HG02938 (cell line): ENCODE results near the gene SCFD2.

ENCODE experiments used
- ATAC-seq: cut with Tn5 transposase; IDR thresholded peaks from one replicate; pipeline ENCODE4 v1.9.1; 2021; ENCODE audit warnings: mild to moderate bottlenecking, moderate library complexity; ENCODE audit not compliant: unreplicated experiment

SCFD2 gene

DNA sequence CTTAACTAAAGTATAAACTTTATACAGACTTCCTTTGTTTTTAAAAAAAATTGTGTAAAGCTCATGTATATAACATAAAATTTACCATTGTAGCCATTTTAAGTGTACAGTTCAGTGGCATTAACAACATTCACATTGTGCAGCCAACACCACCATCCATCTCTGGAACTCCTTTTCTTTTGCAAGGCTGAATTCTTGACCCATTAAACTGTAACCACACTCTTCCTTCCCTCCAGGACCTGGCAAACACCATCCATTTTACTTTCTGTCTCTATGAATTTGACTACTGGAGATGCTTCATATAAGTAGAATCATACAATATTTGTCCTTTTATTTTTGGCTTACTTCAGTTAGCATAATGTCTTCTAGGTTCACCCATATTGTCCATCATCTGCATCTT, 399.1 kb downstream of the SCFD2 start:
- no peak for ATAC-seq

DNA sequence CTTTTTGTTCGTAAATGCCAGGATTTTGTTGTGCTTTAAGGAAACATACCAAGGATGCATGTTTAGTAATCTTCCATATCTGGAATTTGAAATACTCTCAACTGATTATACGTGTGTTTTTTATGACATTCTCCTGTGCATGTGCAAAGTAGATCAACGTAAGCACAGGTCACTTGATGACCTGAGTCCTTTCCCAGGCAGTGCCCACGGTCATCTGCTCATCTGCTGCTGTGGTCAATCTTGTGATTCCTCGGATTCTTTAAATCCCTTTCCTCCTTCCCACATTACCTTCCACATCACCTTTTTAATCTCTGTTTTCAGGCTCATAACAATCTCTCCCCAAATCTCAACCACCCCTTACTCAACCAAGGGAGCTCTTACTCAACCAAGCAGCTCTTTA, 399.7 kb downstream of the SCFD2 start:
- no peak for ATAC-seq

DNA sequence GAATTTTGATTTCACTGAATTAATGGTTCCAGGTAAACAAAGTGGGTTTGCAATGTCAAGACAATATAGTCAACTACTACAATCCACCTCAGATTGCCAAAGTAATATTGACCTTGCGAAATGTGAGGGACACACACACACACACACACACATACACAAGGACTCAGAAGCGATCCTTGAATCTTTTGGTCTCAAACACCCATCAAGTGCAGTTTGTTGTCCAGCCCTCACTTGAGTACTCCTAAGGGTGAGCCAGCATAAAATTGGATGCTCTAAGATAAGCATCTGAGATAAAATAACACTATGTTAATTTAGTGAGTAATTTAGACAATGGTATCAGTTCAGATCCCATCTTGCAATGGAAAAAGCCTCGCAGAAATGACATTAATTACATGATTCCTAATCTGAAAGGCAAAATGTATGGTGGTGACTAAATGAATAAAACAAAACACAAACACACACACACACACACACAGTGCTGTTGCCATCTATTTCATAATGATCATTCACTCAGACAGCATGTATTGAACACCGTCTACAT, 401.2 kb downstream of the SCFD2 start:
- ATAC-seq: no peak

DNA sequence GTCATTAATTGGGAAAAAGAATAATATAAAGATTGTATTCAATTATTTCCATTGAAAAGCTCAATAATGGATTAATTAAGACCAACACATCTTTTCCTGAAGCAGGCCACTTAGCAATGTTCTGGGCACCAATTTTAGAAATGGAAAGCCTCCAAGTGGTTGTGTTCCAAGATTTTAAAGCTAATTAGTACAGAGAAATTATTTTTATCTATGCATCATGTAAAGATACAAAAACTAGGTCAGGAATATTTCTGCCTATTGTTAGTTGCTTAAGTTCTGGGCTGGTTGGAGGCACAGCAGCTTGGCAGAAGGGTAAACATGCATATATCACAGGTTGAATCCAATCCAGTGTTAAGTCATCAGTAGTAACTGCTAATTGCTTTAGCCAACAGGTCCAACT, 401.9 kb downstream of the SCFD2 start:
- ATAC-seq: no peak

DNA sequence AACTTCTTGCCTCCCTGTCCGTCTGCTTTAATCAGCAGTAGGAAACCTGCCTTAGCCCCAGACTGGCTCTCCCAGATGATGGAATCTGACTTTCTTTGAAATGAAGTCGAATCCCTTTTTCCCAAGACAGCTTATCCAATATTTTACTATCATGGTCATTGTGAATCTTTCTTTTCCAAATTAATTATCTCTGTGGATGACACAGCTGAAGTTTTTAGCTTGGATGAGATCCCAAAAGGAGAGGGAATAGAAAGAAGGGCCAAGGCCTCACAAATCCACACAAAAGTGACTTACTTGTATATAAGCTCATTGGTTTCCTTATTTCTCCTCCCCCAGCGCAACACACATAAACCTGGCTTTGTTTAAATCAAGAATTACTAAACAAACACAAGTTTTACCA, 403.1 kb downstream of the SCFD2 start:
- no peak for ATAC-seq

DNA sequence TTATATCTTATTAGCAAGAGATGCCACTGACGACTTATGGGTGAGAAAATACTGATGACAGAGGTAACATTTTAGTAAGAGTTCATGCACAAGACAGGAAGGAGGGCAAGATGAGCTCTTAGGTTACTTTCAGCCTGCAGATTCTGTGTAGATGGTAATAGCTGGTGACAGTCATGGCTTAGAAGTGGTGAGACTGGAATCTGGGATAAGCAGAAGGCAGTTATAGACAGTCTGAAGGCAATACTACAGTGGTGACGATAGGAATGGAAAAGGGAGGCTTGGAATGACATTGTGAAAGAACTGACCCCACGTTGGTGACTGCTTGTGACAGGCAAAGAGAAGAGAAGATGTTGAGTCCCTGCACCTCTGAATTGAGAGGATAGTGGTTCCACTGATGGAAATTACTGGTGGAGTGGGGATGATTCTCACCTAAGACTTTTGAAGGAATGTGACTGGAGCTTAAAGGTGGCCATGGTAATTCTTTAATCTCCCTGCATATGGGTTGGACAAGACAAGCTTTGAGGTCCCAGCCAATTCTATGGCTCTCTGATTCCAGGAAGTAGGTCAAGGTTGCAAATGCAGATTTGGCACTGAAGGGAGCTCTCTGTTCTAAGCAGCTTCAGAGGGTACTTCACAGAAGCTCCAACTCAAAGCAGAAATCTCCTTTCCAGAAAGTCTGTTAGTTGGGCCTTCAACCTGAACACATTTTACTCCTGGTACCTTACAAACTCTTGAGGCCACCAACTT, 404.0 kb downstream of the SCFD2 start:
- ATAC-seq: no peak

DNA sequence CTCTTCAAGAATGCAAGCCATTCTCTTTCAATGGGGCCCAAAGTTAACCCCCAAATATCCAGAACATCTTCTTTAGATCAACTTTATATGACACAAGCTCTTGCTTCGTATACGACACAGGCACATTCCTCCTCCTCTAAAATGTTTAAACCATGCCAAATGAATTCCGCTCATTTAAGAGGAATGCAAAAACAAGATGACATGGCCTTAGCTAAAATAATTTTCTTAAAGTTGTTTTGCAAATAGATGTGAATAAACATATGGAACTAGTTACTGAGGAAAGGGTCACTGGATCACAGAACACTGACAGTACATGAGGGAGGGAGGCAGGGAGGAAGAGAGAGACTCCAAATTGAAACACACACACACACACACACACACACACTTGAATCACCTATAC, 406.3 kb downstream of the SCFD2 start:
- ATAC-seq: no peak

DNA sequence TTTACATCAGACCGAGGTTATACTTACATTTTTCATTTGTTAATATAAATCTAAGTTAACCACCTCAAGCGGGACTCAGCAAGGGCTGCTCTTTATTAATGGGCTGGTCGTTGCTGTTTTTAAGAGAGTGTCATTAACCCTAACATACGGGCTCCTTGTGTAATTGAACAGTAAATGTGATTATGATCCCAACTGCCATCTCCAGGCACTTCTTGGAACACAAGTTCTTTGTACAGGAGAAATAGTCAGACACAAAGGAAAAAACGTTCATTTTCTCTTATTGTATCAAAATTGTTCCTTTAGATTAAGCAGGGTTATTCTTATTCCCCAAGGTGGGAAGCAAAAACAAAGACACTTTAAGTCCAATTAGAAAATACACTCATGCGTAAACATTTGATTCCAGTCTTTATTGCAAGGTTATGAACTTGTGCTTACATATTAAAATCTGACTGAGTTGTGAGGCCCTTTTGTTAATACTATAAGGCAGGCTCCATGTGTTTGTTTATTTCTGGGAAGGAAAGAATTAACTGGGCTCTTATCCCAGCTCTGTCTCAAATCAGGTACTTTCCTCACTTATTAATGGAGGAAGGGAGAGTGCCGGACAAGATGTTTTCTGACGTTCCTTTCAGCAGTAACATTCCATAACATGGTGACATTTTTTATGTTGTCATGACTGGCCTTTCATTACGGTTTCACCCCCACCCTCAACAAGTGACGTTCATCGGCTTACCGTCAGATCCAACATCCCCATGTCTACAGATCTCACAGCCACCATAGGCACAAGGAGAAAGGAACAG, 407.8 kb downstream of the SCFD2 start:
- no peak for ATAC-seq

DNA sequence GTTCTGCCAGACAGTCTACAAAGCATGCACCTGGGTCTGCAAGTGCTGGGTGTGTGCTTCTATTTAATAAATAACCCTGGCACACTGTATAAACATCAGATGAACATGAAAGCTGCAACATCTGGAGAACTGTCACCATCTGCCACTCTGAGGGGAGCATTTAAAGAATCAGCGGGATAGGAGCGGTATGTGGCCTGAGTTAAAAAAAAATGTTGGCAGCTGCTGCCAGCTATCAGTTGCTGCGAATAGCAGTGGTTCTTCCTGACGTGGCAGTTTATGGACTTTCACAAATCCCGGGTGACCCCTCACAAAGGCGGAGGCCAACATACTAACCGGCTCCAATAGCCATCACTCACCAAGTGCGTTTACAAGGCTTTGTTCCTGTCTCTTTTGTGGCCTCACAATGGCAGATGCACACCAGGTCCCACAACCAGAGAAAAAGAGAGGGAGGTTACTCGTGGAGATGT, 408.6 kb downstream of the SCFD2 start:
- no peak for ATAC-seq

DNA sequence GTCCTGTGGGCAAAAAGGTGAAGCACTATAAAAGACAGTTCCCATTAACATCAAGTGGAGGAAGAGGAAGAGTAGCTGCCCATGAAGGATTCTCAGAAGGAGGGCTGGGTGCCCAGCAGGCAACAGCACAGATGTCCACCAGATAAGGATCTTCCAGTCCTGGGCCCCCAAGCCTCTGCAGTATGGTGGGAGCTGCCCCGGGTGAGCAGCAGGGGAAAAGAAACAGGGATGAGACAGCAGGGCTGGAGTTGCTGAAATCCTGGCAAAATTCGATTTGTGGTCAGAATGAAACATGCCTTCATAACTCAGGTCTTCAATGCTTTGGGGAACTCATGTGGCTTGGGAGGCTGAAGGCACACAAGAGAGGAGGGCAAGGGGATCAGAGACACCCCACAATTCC, 409.2 kb downstream of the SCFD2 start:
- ATAC-seq: no peak

DNA sequence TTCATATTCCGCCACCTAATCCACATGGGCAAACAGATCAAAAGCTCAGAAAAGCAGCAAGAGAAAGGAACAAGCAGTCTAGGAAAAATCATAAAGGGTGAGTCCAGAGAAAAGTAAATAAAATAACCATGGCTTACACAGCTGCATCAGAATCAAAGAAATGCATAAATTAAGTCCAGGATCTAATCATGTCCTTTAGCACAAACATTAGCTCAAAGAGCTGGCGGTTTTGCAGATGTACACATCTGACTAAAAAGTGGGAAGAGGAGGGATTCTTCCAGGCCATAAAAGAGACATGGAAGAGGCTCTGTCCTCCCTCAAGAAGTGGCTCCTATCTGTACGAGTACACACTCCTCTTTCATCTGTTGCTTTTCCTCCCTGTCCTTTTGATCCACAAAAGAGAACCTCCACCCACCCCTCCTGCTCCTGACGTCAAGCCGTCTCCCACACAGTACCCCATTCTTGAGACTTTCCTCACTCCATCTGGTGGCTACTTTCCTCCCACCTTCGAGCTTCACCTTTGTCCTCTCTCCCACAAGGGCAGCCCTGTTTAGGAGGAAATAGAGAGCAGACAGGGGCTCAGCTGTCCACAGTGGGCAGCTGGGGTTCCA, 411.2 kb downstream of the SCFD2 start:
- no peak for ATAC-seq

DNA sequence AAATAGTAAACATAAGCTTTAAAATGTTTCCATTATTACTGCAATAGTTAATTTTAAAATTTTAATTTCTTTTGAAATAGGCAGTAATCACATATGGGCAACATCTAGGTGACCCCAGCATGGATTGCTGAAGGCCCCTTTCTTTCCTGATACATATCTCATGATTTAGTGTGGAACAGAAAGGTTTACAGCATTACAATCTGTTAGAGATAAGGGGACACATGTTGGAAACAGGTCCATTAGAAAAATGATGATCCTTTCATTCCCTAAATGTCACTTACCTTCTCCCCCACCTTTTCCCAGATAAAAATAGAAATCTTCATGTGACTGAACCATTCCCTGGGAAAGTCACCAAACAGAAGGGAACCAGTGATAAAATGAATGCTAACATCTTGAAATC, 413.3 kb downstream of the SCFD2 start:
- no peak for ATAC-seq

DNA sequence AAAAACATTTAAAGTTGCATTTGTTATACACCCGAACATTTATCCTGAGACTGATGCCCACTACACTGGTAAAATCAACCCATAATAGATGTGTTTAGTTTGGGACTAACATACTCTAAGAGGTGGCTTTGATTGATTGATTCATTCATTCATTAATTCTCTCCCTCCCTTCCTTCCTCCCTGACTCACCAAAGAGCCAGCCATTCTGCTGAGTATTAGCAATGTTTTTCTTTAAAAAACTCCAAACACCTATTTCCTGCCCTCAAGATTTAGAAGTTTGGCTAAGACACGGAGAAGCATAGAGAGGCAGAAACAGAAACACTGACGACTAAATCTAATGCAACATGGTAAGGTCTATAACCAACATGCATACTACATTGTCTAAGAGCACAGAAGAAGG, 414.8 kb downstream of the SCFD2 start:
- no peak for ATAC-seq

DNA sequence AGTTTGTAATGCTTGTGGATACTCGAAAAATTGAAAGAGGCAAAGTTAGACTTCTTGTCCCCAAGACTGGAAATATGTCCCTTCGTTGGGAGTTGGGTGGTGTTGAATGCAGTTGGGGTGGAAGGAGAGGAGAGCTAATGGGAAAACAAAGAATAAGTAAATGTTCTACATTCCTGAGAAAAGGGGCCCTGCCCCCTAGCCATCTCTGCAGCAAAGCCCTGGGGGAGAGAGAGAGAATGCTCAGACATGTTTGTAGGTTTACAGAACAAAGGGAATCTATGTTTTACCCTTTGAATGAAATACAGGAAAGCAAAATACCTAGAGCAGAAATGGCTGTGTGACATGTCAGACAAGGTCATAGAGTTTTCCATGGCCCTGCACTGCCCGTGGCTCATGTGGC, 415.6 kb downstream of the SCFD2 start:
- ATAC-seq: no peak

DNA sequence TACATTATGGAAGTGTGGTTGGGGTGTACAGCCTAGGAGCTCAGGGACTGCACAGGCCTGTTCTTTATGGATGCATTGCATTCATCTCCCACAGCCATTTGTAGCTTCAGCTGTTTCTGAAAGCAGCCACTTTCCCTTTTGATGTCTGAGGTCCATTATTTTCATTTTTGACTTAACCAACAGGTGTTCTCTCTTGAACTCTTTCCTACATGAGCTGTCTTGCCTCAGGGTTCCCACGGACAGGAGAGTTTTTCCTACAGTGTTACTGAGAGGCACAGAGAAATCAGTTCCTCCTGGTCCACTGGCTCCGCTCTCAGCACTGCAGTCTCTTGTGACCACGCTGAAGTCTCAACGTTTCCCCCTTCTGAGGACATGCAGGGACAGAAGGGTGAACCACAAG, 416.5 kb downstream of the SCFD2 start:
- ATAC-seq: no peak

DNA sequence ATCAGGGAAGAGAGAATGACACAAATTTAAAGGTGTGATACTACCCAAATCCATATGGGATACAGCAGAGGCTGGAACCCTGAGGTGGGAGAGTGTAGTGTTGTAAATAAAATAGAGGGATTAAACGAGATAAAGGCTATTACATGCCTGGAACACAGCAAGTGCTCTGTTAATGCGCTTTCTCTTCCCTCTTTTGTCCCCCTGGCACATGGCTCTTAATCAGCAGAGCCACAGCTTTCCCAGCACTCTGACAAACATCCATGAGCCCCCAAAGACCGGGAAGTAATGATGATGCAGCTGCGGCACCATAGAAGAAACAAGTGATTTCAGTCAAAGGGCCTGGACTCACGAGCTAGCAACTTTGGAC, 417.8 kb downstream of the SCFD2 start:
- ATAC-seq: no peak

DNA sequence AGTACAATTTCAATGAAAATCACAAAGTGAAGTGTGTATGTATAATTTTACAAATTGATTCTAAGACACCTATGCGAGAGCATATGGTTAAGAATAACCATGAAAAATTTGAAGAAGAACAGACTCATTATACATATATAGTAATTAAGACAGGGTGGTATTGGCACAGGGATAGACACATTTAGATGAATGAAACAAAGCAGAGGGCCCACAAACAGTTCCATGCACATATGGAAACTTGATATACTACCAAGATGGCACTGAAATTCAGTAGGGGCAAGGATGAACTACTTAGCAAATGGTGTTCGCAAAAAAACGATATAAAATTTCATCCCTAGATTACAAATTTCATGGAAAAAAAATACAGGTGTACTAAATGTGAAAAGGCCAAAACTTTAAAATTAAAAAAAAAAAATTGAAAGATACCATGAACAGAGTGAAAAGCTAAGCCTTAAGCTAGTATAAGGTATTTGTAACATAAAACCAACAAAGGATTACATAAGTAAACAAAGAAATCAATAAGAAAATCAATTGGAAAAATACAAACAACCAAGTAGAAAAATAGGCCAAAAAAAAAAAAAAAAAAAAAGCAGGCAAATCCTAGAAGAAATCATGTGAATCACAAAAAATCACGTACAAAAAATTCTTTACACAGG, 418.3 kb downstream of the SCFD2 start:
- ATAC-seq: no peak

DNA sequence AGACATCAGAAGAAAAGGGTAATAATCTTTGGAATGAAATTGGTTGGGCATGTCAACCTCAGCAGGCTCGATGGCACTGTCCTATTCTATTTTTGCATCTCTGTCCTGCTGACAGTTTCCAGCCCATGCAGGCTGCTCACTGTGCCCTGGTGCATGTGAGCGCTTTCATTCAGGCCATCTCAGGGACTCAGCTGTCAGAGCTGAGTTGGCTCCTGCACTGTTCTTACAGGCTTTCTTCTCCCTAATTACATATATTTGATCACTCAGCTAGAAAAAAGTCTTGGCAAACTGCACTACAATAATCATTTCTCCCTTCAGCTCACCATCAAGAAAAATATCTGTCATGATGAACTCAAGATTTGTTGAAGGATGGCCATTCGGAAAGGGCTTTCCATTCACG, 419.0 kb downstream of the SCFD2 start:
- no peak for ATAC-seq

DNA sequence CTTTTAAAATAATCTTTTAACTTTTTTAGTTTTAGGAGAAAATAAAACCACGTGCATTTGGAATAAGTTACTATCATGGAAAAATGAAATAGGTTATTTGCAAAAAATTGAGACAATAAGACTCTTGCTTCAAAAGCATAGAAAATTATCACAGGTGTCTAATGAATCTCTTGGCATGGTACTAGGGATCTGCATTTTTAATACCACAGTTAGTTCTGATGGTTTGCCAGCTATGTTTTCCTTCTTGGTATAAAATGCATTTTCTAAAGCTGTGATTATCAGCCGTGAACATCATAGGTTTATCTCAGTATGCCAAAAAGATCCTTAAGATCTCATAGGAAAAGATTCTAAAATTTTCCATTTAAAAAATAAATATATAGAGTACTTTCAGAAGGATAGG, 419.9 kb downstream of the SCFD2 start:
- no peak for ATAC-seq

DNA sequence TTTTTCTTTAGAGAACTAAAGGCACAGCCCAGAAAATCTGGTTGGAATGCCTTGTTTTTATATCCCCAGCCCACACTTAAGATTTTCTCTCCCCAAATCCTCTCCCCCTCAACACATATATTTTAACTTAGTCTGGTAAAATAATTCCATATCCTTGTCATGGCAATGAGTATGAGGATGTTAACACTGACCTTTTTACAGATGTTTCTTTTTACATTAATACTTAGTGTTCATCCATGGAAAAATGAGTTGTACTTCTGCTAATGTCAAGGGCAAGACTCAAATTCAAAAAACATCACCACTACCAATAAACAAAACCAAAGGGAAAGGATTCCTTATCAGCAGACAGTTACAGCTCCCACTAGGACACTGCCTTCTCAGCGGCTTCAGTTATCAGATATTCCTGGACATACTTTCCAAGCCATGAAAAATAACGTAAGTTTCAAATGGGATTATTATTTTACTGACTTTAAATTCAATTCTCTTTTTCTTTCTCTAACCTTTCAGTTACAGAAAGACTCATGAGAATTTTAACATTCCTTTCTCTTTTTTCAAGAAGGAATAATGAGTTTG, 420.4 kb downstream of the SCFD2 start:
- no peak for ATAC-seq

DNA sequence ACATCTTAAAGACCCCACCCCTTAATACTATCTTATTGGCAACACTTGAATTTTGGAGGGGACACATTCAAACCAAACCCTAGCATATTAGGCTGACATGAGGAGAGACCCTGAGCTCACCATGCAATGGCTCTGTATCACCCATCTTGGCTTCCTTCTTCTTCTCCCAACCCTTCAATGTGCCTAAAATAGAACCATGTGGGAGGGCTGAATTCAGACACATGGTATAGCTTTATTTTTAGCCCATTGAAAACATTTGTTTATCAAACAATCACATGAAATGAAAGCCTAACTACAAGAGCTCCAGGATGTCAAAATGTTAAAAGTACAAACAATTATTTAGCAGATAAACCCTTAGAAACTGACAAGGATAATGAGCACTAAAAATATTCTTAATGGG, 422.2 kb downstream of the SCFD2 start:
- ATAC-seq: no peak
